ENCODE data around the gene LARP4. TPM values are rescaled to one million over a fixed set of nuclear protein-coding genes. Genes with fewer than 3 reads are reported as not detected.

The LARP4 gene
- total and polyA plus RNA-seq, 2 donors (not counting 3 experiments of a cell fraction or from before 2014, with no cell fraction given) = 8.9 to 69.6 TPM

GRCh38 chr12:50529345-50529744 is 128.7 kb downstream of the LARP4 start:
- BruUV-seq (replicated peaks) = no TSS peak
- Histone ChIP-seq H3K79me2 (ENCODE audit: control insufficient read depth, insufficient read depth, low read length) (peaks cover 31% of the 10 kb centered on the region), H3K4me3 (replicated peaks in 1 of 3; ENCODE audit: insufficient read depth in 1 of 3, low read depth in 1 of 3, low read length in 3 of 3) (no peak overlapping the region), H3K4me2 (ENCODE audit: insufficient read depth, low read length) (no peak overlapping the region), H3K36me3 (ENCODE audit: control insufficient read depth in 2 of 2, extremely low read depth in 1 of 2, insufficient read depth in 2 of 2, low read length in 2 of 2) (no peaks in the 10 kb centered on the region), H3K27ac (ENCODE audit: insufficient read depth, low read depth, low read length) (no peak overlapping the region), H3K9me1 (replicated peaks; ENCODE audit: control insufficient read depth, extremely low read depth, insufficient read depth, low read length) (no peaks in the 10 kb centered on the region), H2AFZ (ENCODE audit: low read depth, low read length) (no peak overlapping the region), H3K9me3 (replicated peaks; ENCODE audit: control insufficient read depth, insufficient read depth, low read length) (no peaks in the 10 kb centered on the region), H3K27me3 (ENCODE audit: control insufficient read depth in 2 of 2, insufficient read depth in 2 of 2, low read length in 2 of 2) (no peaks in the 10 kb centered on the region), H3K4me1 (ENCODE audit: control insufficient read depth, extremely low read depth, insufficient read depth, low read length) (peaks cover 22% of the 10 kb centered on the region), H3K9ac (replicated peaks; ENCODE audit: extremely low read depth, insufficient read depth, low read length) (no peak overlapping the region), H4K20me1 (replicated peaks; ENCODE audit: control insufficient read depth, extremely low read depth, insufficient read depth, low read length) (no peaks in the 10 kb centered on the region)
- FAIRE-seq (peak; percentile 42), DNase-seq (ENCODE audit: low read depth, low spot score) (no peak)
- ChIA-PET POLR2A (no interaction called here), CTCF (interaction anchor here (1.1 kb wide), 1 partner anchor 24 kb away, joined by 3 read pairs; the partner anchor contains the start of gene DIP2B)
- dilution Hi-C loops (cut with MboI; ENCODE audit: extremely low pct_ligation_motif_present, low sequenced_read_pairs) (no loop called here), intact Hi-C loops (cut with micrococcal nuclease) (no loop called here)
- TF ChIP-seq POLR2A (IDR thresholded peaks at IDR 0.05; ENCODE audit: low read depth, low read length) (no peak), FOS (IDR thresholded peaks at IDR 0.05; ENCODE audit: borderline replicate concordance, insufficient read depth, low read length) (no peak), EZH2 (IDR thresholded peaks at IDR 0.05; ENCODE audit: borderline replicate concordance, low read depth, low read length, severe bottlenecking) (no peak), JUN (IDR thresholded peaks at IDR 0.05; ENCODE audit: borderline replicate concordance, insufficient read depth, insufficient read length, low read depth) (no peak), MAX (IDR thresholded peaks at IDR 0.05; ENCODE audit: insufficient read depth, insufficient read length) (no peak), POLR2AphosphoS5 (IDR thresholded peaks at IDR 0.05; ENCODE audit: insufficient read depth, low read depth, low read length) (no peak), MYC (IDR thresholded peaks at IDR 0.05; ENCODE audit: low read depth, low read length) (no peak), GATA2 (IDR thresholded peaks at IDR 0.05; ENCODE audit: insufficient read depth, insufficient read length, low read depth, low read length) (no peak)
- TF ChIP-seq, protein P1, sequence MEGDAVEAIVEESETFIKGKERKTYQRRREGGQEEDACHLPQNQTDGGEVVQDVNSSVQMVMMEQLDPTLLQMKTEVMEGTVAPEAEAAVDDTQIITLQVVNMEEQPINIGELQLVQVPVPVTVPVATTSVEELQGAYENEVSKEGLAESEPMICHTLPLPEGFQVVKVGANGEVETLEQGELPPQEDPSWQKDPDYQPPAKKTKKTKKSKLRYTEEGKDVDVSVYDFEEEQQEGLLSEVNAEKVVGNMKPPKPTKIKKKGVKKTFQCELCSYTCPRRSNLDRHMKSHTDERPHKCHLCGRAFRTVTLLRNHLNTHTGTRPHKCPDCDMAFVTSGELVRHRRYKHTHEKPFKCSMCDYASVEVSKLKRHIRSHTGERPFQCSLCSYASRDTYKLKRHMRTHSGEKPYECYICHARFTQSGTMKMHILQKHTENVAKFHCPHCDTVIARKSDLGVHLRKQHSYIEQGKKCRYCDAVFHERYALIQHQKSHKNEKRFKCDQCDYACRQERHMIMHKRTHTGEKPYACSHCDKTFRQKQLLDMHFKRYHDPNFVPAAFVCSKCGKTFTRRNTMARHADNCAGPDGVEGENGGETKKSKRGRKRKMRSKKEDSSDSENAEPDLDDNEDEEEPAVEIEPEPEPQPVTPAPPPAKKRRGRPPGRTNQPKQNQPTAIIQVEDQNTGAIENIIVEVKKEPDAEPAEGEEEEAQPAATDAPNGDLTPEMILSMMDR (IDR thresholded peaks at IDR 0.05; ENCODE audit: extremely low read depth in 1 of 2, insufficient read depth in 1 of 2, low read depth in 1 of 2, low read length in 2 of 2) = no peak

Other genes with a start within 250 kb of the LARP4 start
- gene CERS5, start 233.5 kb upstream of the LARP4 start, total RNA-seq = 60.4 and 66.4 TPM in 2 replicates
- 108 and 118 TPM in 2 replicates for gene CERS5, start 233.5 kb upstream of the LARP4 start, polyA plus RNA-seq
- gene LIMA1, start 117.4 kb upstream of the LARP4 start, total RNA-seq = 81.3 and 87.3 TPM in 2 replicates
- 25.6 and 35.0 TPM in 2 replicates for gene LIMA1, start 117.4 kb upstream of the LARP4 start, polyA plus RNA-seq
- not detected in 2 replicates for gene FAM186A, start 4.3 kb upstream of the LARP4 start, total RNA-seq
- not detected in 2 replicates for gene FAM186A, start 4.3 kb upstream of the LARP4 start, polyA plus RNA-seq
- gene DIP2B, start 104.1 kb downstream of the LARP4 start, total RNA-seq = 27.7 and 28.0 TPM in 2 replicates
- 11.2 and 14.5 TPM in 2 replicates for gene DIP2B, start 104.1 kb downstream of the LARP4 start, polyA plus RNA-seq